Measurements from ENCODE around the gene PKIB. TPM values are rescaled to one million over a fixed set of nuclear protein-coding genes. Genes with fewer than 3 reads are reported as not detected.

Gene PKIB
- total and polyA plus RNA-seq, 8 donors = 1.2 to 2.7 (median 2.2) TPM

GRCh38 chr6:122717350-122717749, 107.1 kb downstream of the PKIB start:
- no peak for DNase-seq

DNA sequence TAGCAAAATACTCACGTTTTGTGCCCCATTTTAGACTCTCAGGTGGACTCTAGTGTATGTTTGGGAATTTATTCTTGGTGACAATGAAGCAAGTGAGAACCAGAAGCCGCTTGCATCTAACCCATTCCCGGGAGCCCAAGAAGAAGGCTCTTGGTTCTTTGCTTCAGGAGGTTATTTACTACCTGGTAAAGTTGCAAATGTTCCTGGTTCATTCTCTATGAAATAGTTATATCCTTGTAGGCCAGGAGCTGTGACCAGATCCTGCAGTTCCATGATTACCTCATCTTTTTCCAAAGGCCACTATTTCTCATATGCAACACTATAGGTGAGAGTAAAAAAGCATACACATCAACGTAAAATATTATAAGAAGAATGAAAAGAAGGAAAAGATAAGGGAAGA, 108.4 kb downstream of the PKIB start:
- DNase-seq = no peak
- H3K4me3 ChIP-seq = no peak overlapping the region
- H3K4me1 ChIP-seq = no peaks in the 10 kb centered on the region
- no peak for TF ChIP-seq CTCF (IDR thresholded peaks at IDR 0.05)
- no peak for ATAC-seq
- no peaks in the 10 kb centered on the region for H3K27me3 ChIP-seq
- no peaks in the 10 kb centered on the region for H3K36me3 ChIP-seq
- H3K9me3 ChIP-seq = no peaks in the 10 kb centered on the region
- intact Hi-C loops (cut with DNase I) = no loop called here
- H3K27ac ChIP-seq = no peak overlapping the region

More at GRCh38 chr6:122717350-122717749, 107.1 kb downstream of the PKIB start:
- ATAC-seq = peak; percentile 29
- Histone ChIP-seq H3K36me3 (no peaks in the 10 kb centered on the region), H3K9me3 (no peaks in the 10 kb centered on the region), H3K4me3 (no peak overlapping the region), H3K27me3 (no peaks in the 10 kb centered on the region), H3K4me1 (peaks cover 0 to 7% of the 10 kb centered on the region in 2 donors), H3K27ac (no peak overlapping the region)
- intact Hi-C loops (cut with DNase I) = no loop called here
- no peak for TF ChIP-seq CTCF (IDR thresholded peaks at IDR 0.05)

DNA sequence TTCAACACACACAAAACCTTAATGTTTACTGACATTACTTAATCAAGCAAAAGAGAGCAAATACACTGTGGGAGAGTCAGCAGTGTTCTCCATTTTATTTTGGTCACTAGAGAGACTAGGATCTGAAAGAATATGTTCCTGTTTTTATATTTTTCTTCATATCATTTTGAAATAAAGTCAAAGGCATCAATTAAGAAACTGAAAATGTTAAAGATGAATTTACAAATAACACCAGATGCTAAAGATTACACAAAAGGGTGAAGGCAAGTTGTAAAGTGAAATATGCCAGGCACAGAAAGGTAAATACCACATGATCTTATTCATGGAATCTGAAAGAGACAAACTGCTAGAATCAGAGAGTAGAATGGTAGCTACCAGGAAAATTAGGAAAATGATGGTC, 109.0 kb downstream of the PKIB start:
- no peaks in the 10 kb centered on the region for H3K4me1 ChIP-seq
- H3K4me3 ChIP-seq = no peak overlapping the region
- no peak overlapping the region for H3K27ac ChIP-seq
- intact Hi-C loops (cut with DNase I) = no loop called here
- ATAC-seq (no peak), DNase-seq (no peak)
- H3K9me3 ChIP-seq = no peaks in the 10 kb centered on the region
- no peak for TF ChIP-seq CTCF (IDR thresholded peaks at IDR 0.05)
- H3K36me3 ChIP-seq = no peaks in the 10 kb centered on the region
- H3K27me3 ChIP-seq = no peaks in the 10 kb centered on the region

DNA sequence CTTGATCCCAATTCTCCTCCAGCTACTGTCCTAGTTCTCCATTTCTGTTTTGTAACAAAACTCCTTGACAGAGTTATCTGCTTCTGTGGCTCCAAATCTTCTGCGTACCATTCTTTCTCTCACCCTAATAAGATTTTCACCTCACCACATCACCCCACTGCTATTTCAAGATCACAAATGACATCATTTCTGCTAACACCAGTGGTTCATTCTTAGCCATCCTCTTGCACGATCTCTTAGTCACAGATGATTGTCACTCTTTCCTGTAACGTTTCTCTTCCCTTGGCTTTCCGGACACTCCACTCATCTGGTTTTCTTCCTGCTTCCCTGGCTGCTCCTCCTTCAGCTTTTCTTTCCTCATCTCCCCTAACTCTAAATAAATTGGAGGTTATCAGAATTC, 112.5 kb downstream of the PKIB start:
- H3K4me3 ChIP-seq = no peak overlapping the region
- intact Hi-C loops (cut with DNase I) = no loop called here
- no peak for TF ChIP-seq CTCF (IDR thresholded peaks at IDR 0.05)

DNA sequence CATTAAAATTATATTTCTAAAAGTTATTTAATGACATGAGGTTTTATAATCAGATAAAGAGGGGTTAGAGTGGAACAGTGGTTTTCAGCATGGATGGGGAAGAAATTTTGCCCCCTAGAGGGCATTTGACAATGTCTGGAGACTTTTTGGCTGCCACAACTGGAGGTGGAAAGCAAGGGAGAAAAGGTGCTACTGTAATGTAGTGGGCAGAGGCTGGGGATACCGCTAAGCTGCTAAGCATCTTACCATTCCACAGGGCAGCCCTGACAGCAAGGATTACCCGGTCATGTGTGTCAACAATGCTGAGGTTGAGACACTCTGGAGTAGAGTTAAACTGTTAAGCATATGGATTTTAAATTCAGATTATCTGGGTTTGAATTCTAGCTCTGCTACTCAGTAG, 116.4 kb downstream of the PKIB start:
- DNase-seq (no peak), ATAC-seq (no peak)
- Histone ChIP-seq H3K27ac (no peak overlapping the region), H3K27me3 (peaks cover 0 to 4% of the 10 kb centered on the region in 2 donors), H3K36me3 (no peaks in the 10 kb centered on the region), H3K4me1 (no peaks in the 10 kb centered on the region), H3K4me3 (no peak overlapping the region), H3K9me3 (no peaks in the 10 kb centered on the region)
- TF ChIP-seq CTCF (IDR thresholded peaks at IDR 0.05) = peak in 1 of 2 donors; percentile 15
- intact Hi-C loops (cut with DNase I) = no loop called here

More for the DNA sequence above, 112.5 kb downstream of the PKIB start:
- no peak for DNase-seq
- Histone ChIP-seq H3K27me3 (no peaks in the 10 kb centered on the region), H3K9me3 (no peaks in the 10 kb centered on the region), H3K36me3 (no peaks in the 10 kb centered on the region), H3K27ac (no peak overlapping the region), H3K4me1 (no peaks in the 10 kb centered on the region)
- no peak for ATAC-seq

Measured in left lung (tissue), 10 donors.